ENCODE results near the gene MFGE8.

MFGE8 gene

DNA sequence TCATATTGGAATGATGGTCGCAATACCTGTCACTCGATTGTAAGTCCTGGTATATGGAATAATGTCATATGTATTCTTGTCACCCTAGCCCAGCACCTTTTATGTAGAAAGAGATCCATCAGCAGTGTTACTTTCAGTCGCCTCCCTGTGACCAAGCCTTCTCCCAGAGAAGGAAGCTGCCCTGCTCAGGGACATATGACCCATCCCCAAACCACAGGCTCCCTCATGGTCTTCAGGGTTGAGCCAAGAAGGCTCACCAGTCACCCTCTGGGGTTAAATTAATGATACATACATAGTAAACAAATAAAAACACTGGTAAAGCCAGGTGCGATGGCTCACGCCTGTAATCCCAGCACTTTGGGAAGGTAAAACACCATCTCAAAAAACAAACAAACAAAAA lies 4.6 kb upstream of the MFGE8 start:
- WGBS = 100% methylated on average over 3 of the region's 5 CpGs
- no peak overlapping the region for H3K4ac ChIP-seq (ENCODE audit: low read depth in 1 of 2, low read length in 2 of 2)
- no peak for DNase-seq

GRCh38 chr15:88915354-88915753 lies 2.2 kb upstream of the MFGE8 start:
- no peak overlapping the region for H2BK5ac ChIP-seq (ENCODE audit: low read depth, low read length, poor library complexity, severe bottlenecking)
- H3K27ac ChIP-seq (ENCODE audit: low read length, poor library complexity, severe bottlenecking) = no peak overlapping the region
- H3K9me3 ChIP-seq (ENCODE audit: control insufficient read depth, low read length) = no peaks in the 10 kb centered on the region
- H3K9ac ChIP-seq (ENCODE audit: low read length) = no peak overlapping the region
- H3K23ac ChIP-seq (ENCODE audit: low read length in 2 of 2) = no peak overlapping the region
- H2AFZ ChIP-seq (ENCODE audit: low read depth, low read length) = no peak overlapping the region
- H2BK12ac ChIP-seq (ENCODE audit: low read length in 2 of 2) = peak overlapping the region; percentile 25 to 66
- DNase-seq = no peak
- no peak overlapping the region for H2BK15ac ChIP-seq (ENCODE audit: low read depth, poor library complexity, severe bottlenecking)
- H3K4me1 ChIP-seq (ENCODE audit: control insufficient read depth, insufficient read depth, low read depth, low read length) = peaks cover 25% of the 10 kb centered on the region
- H3K18ac ChIP-seq (ENCODE audit: low read depth in 1 of 2, low read length in 2 of 2) = no peak overlapping the region
- no peak overlapping the region for H3K14ac ChIP-seq (ENCODE audit: low read length in 2 of 2)
- no peak overlapping the region for H3K4ac ChIP-seq (ENCODE audit: low read depth in 1 of 2, low read length in 2 of 2)
- no peak overlapping the region for H2BK120ac ChIP-seq (ENCODE audit: low read depth, low read length)
- H3K4me2 ChIP-seq (ENCODE audit: low read length, poor library complexity, severe bottlenecking) = no peak overlapping the region
- H4K8ac ChIP-seq (ENCODE audit: low read length) = no peak overlapping the region
- no peak overlapping the region for H3K4me3 ChIP-seq (ENCODE audit: insufficient read depth in 1 of 2, low read depth in 1 of 2, low read length in 2 of 2)
- H3K27me3 ChIP-seq (ENCODE audit: control insufficient read depth in 1 of 2, insufficient read depth in 1 of 2, low read length in 2 of 2) = no peaks in the 10 kb centered on the region
- 96% methylated on average over 6 of the region's 10 CpGs for WGBS
- no peak overlapping the region for H2AK5ac ChIP-seq (ENCODE audit: low read length, severe bottlenecking)
- H3K79me1 ChIP-seq (replicated peaks; ENCODE audit: low read length, poor library complexity, severe bottlenecking) = peaks cover 8% of the 10 kb centered on the region
- no peak overlapping the region for H4K91ac ChIP-seq (ENCODE audit: low read length)
- peaks cover 0 to 2% of the 10 kb centered on the region in 2 experiments for H3K36me3 ChIP-seq (ENCODE audit: control insufficient read depth in 1 of 2, insufficient read depth in 2 of 2, low read depth in 1 of 2, low read length in 2 of 2)

More for the DNA sequence above, 4.6 kb upstream of the MFGE8 start:
- H3K27ac ChIP-seq (ENCODE audit: low read length, poor library complexity, severe bottlenecking) = no peak overlapping the region
- no peak overlapping the region for H3K14ac ChIP-seq (ENCODE audit: low read length in 2 of 2)
- no peak overlapping the region for H2AFZ ChIP-seq (ENCODE audit: low read depth, low read length)
- H2BK12ac ChIP-seq (ENCODE audit: low read length in 2 of 2) = no peak overlapping the region
- no peaks in the 10 kb centered on the region for H3K9me3 ChIP-seq (ENCODE audit: control insufficient read depth, low read length)
- H2BK120ac ChIP-seq (ENCODE audit: low read depth, low read length) = peak overlapping the region; percentile 49
- no peak overlapping the region for H2BK15ac ChIP-seq (ENCODE audit: low read depth, poor library complexity, severe bottlenecking)
- no peak overlapping the region for H3K23ac ChIP-seq (ENCODE audit: low read length in 2 of 2)
- no peak overlapping the region for H3K9ac ChIP-seq (ENCODE audit: low read length)
- H2AK5ac ChIP-seq (ENCODE audit: low read length, severe bottlenecking) = peak overlapping the region; percentile 96
- no peak overlapping the region for H3K4me3 ChIP-seq (ENCODE audit: insufficient read depth in 1 of 2, low read depth in 1 of 2, low read length in 2 of 2)
- H3K4me1 ChIP-seq (ENCODE audit: control insufficient read depth, insufficient read depth, low read depth, low read length) = peaks cover 15% of the 10 kb centered on the region
- no peak overlapping the region for H3K4me2 ChIP-seq (ENCODE audit: low read length, poor library complexity, severe bottlenecking)
- no peaks in the 10 kb centered on the region for H3K27me3 ChIP-seq (ENCODE audit: control insufficient read depth in 1 of 2, insufficient read depth in 1 of 2, low read length in 2 of 2)
- H3K36me3 ChIP-seq (ENCODE audit: control insufficient read depth in 1 of 2, insufficient read depth in 2 of 2, low read depth in 1 of 2, low read length in 2 of 2) = no peaks in the 10 kb centered on the region
- no peak overlapping the region for H4K8ac ChIP-seq (ENCODE audit: low read length)
- no peaks in the 10 kb centered on the region for H3K79me1 ChIP-seq (replicated peaks; ENCODE audit: low read length, poor library complexity, severe bottlenecking)
- no peak overlapping the region for H3K18ac ChIP-seq (ENCODE audit: low read depth in 1 of 2, low read length in 2 of 2)
- no peak overlapping the region for H4K91ac ChIP-seq (ENCODE audit: low read length)
- no peak overlapping the region for H2BK5ac ChIP-seq (ENCODE audit: low read depth, low read length, poor library complexity, severe bottlenecking)

- Histone ChIP-seq H2BK15ac (ENCODE audit: low read depth, poor library complexity, severe bottlenecking) (no peak overlapping the region), H2BK120ac (ENCODE audit: low read depth, low read length) (no peak overlapping the region), H2AK5ac (ENCODE audit: low read length, severe bottlenecking) (no peak overlapping the region), H3K4ac (ENCODE audit: low read depth in 1 of 2, low read length in 2 of 2) (no peak overlapping the region), H4K8ac (ENCODE audit: low read length) (no peak overlapping the region), H3K4me3 (ENCODE audit: insufficient read depth in 1 of 2, low read depth in 1 of 2, low read length in 2 of 2) (peak overlapping the region in 1 of 2 experiments; percentile 90), H3K18ac (ENCODE audit: low read depth in 1 of 2, low read length in 2 of 2) (no peak overlapping the region), H3K4me1 (ENCODE audit: control insufficient read depth, insufficient read depth, low read depth, low read length) (peaks cover 26% of the 10 kb centered on the region), H4K91ac (ENCODE audit: low read length) (no peak overlapping the region), H2BK12ac (ENCODE audit: low read length in 2 of 2) (no peak overlapping the region), H3K36me3 (ENCODE audit: control insufficient read depth in 1 of 2, insufficient read depth in 2 of 2, low read depth in 1 of 2, low read length in 2 of 2) (peaks cover 0 to 17% of the 10 kb centered on the region in 2 experiments), H3K9ac (ENCODE audit: low read length) (peak overlapping the region; percentile 90), H3K4me2 (ENCODE audit: low read length, poor library complexity, severe bottlenecking) (peak overlapping the region; percentile 91), H3K14ac (ENCODE audit: low read length in 2 of 2) (no peak overlapping the region), H3K27me3 (ENCODE audit: control insufficient read depth in 1 of 2, insufficient read depth in 1 of 2, low read length in 2 of 2) (no peaks in the 10 kb centered on the region), H2AFZ (ENCODE audit: low read depth, low read length) (no peak overlapping the region), H3K27ac (ENCODE audit: low read length, poor library complexity, severe bottlenecking) (no peak overlapping the region), H3K79me1 (replicated peaks; ENCODE audit: low read length, poor library complexity, severe bottlenecking) (peaks cover 13% of the 10 kb centered on the region), H3K9me3 (ENCODE audit: control insufficient read depth, low read length) (no peaks in the 10 kb centered on the region), H3K23ac (ENCODE audit: low read length in 2 of 2) (no peak overlapping the region), H2BK5ac (ENCODE audit: low read depth, low read length, poor library complexity, severe bottlenecking) (no peak overlapping the region)
- WGBS = 100% methylated on average over 3 of the region's 4 CpGs
- no peak for DNase-seq
These were observed 631 bp upstream of the MFGE8 start for GRCh38 chr15:88913850-88914169.

DNA sequence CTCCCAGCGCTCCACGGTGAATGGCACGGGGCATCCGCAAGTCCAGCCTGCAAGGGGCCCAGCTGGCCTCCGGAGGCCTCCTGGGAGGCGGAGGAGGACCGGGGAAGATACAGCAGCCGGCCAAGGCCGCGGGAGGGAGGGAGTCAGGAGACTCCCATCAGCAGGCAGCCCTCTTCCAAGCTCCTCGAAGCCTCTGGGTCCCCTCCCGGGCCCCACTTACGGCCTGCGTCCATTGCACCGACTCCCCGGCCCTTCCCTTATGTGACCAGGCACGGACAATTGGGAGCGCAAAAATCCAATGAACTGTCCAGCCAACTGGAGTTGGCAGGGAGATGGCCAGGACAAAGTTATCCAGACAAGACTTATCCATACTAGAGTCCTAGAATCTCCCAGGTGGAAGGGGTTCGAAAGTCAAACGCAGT lies 668 bp downstream of the MFGE8 start:
- H3K4me2 ChIP-seq (ENCODE audit: low read length, poor library complexity, severe bottlenecking) = peak overlapping the region; percentile 91
- peak overlapping the region in 1 of 2 experiments; percentile 33 for H2BK12ac ChIP-seq (ENCODE audit: low read length in 2 of 2)
- H2BK15ac ChIP-seq (ENCODE audit: low read depth, poor library complexity, severe bottlenecking) = no peak overlapping the region
- WGBS = 3% methylated on average over 20 of the region's 20 CpGs
- no peaks in the 10 kb centered on the region for H3K9me3 ChIP-seq (ENCODE audit: control insufficient read depth, low read length)
- no peak overlapping the region for H2BK5ac ChIP-seq (ENCODE audit: low read depth, low read length, poor library complexity, severe bottlenecking)
- peak; percentile 56 for DNase-seq
- H3K18ac ChIP-seq (ENCODE audit: low read depth in 1 of 2, low read length in 2 of 2) = peak overlapping the region in 1 of 2 experiments; percentile 99
- no peak overlapping the region for H2AFZ ChIP-seq (ENCODE audit: low read depth, low read length)
- H3K36me3 ChIP-seq (ENCODE audit: control insufficient read depth in 1 of 2, insufficient read depth in 2 of 2, low read depth in 1 of 2, low read length in 2 of 2) = peaks cover 5 to 30% of the 10 kb centered on the region in 2 experiments
- H2BK120ac ChIP-seq (ENCODE audit: low read depth, low read length) = peak overlapping the region; percentile 77
- no peak overlapping the region for H4K91ac ChIP-seq (ENCODE audit: low read length)
- H3K27ac ChIP-seq (ENCODE audit: low read length, poor library complexity, severe bottlenecking) = peak overlapping the region; percentile 44
- no peaks in the 10 kb centered on the region for H3K27me3 ChIP-seq (ENCODE audit: control insufficient read depth in 1 of 2, insufficient read depth in 1 of 2, low read length in 2 of 2)
- peaks cover 21% of the 10 kb centered on the region for H3K79me1 ChIP-seq (replicated peaks; ENCODE audit: low read length, poor library complexity, severe bottlenecking)
- H4K8ac ChIP-seq (ENCODE audit: low read length) = no peak overlapping the region
- peak overlapping the region; percentile 90 to 95 for H3K4me3 ChIP-seq (ENCODE audit: insufficient read depth in 1 of 2, low read depth in 1 of 2, low read length in 2 of 2)
- no peak overlapping the region for H2AK5ac ChIP-seq (ENCODE audit: low read length, severe bottlenecking)
- peak overlapping the region in 1 of 2 experiments; percentile 9 for H3K4ac ChIP-seq (ENCODE audit: low read depth in 1 of 2, low read length in 2 of 2)
- H3K9ac ChIP-seq (ENCODE audit: low read length) = peak overlapping the region; percentile 90
- peak overlapping the region in 1 of 2 experiments; percentile 15 for H3K23ac ChIP-seq (ENCODE audit: low read length in 2 of 2)
- peaks cover 23% of the 10 kb centered on the region for H3K4me1 ChIP-seq (ENCODE audit: control insufficient read depth, insufficient read depth, low read depth, low read length)
- peak overlapping the region in 1 of 2 experiments; percentile 49 for H3K14ac ChIP-seq (ENCODE audit: low read length in 2 of 2)
